Liver (tissue), 9 donors: Measurements from ENCODE around the gene ASB1. TPM values are rescaled to one million over a fixed set of nuclear protein-coding genes. Genes with fewer than 3 reads are reported as not detected.

ENCODE experiments used
- DNase-seq: peaks from one replicate; pipeline ENCODE4 v3.0.0-alpha.2; 2017; ENCODE audit warnings: low spot score
- H3K27ac ChIP-seq, 2 donors: one replicate each; pipeline ENCODE4 v1.7.0; 2013; ENCODE audit warnings: inconsistent platforms in 2 of 2, low read length in 2 of 2, control low read depth in 1 of 2, low read depth in 1 of 2, mild to moderate bottlenecking in 1 of 2
- H3K27me3 ChIP-seq, 4 donors: one replicate each; pipeline versions ENCODE4 v1.6.1 to v1.7.0; 2013; ENCODE audit warnings: low read length in 3 of 4, inconsistent platforms in 1 of 4, mild to moderate bottlenecking in 1 of 4, moderate library complexity in 1 of 4; ENCODE audit not compliant: control insufficient read depth in 4 of 4, insufficient read depth in 4 of 4
- H3K36me3 ChIP-seq, 4 donors: one replicate each; pipeline versions ENCODE4 v1.6.1 to v1.7.0; 2013; ENCODE audit warnings: low read length in 3 of 4, mild to moderate bottlenecking in 3 of 4, low read depth in 1 of 4, moderate library complexity in 1 of 4; ENCODE audit not compliant: control insufficient read depth in 4 of 4, insufficient read depth in 3 of 4
- H3K4me1 ChIP-seq, 4 donors: one replicate each; pipeline versions ENCODE4 v1.6.1 to v1.7.0; 2013; ENCODE audit warnings: low read length in 3 of 4, mild to moderate bottlenecking in 3 of 4, moderate library complexity in 1 of 4; ENCODE audit not compliant: control insufficient read depth in 4 of 4, insufficient read depth in 4 of 4
- H3K4me3 ChIP-seq, 3 donors: one replicate each; pipeline versions ENCODE4 v1.6.1 to v1.7.0; 2013; ENCODE audit warnings: low read length in 3 of 3, control low read depth in 1 of 3, low read depth in 1 of 3, mild to moderate bottlenecking in 1 of 3
- H3K9ac ChIP-seq, 2 donors: one replicate each; pipeline ENCODE4 v1.7.0; 2013; ENCODE audit warnings: low read length in 2 of 2, mild to moderate bottlenecking in 2 of 2, moderate library complexity in 2 of 2, control low read depth in 1 of 2, low read depth in 1 of 2
- H3K9me3 ChIP-seq, 4 donors: one replicate each; pipeline versions ENCODE4 v1.6.1 to v1.7.0; 2013; ENCODE audit warnings: low read length in 3 of 4; ENCODE audit not compliant: control insufficient read depth in 4 of 4
- EGR1 ChIP-seq, 2 donors: IDR thresholded peaks; 2 replicates each; pipeline ENCODE4 v1.6.1; 2016 to 2018; ENCODE audit warnings: antibody characterized with exemption in 2 of 2, low read depth in 2 of 2
- FOXA1 ChIP-seq: IDR thresholded peaks from 2 replicates; pipeline ENCODE4 v1.6.1; 2016; ENCODE audit warnings: antibody characterized with exemption
- FOXA2 ChIP-seq: IDR thresholded peaks from 2 replicates; pipeline ENCODE4 v1.6.1; 2016; ENCODE audit warnings: antibody characterized with exemption
- GABPA ChIP-seq, 2 donors: IDR thresholded peaks in 1 of 2; conservative IDR thresholded peaks in 1 of 2; 2 replicates each; pipeline ENCODE4 v1.6.1; 2016; ENCODE audit warnings: antibody characterized with exemption in 2 of 2, mild to moderate bottlenecking in 1 of 2, moderate library complexity in 1 of 2
- HNF4A ChIP-seq, 2 donors: conservative IDR thresholded peaks; 2 replicates each; pipeline ENCODE4 v1.6.1; 2016; ENCODE audit warnings: antibody characterized with exemption in 2 of 2, mild to moderate bottlenecking in 2 of 2
- HNF4G ChIP-seq: IDR thresholded peaks from 2 replicates; pipeline ENCODE4 v1.6.1; 2016; ENCODE audit warnings: antibody characterized with exemption
- JUND ChIP-seq, 2 donors: IDR thresholded peaks; 2 replicates each; pipeline ENCODE4 v1.6.1; 2016; ENCODE audit warnings: antibody characterized with exemption in 2 of 2
- NR2F2 ChIP-seq: IDR thresholded peaks from 2 replicates; pipeline ENCODE4 v1.6.1; 2016; ENCODE audit warnings: antibody characterized with exemption
- RAD21 ChIP-seq, 2 donors: IDR thresholded peaks; 2 replicates each; pipeline ENCODE4 v1.6.1; 2016; ENCODE audit warnings: antibody characterized with exemption in 2 of 2, mild to moderate bottlenecking in 2 of 2
- RXRA ChIP-seq, 2 donors: IDR thresholded peaks; 2 replicates each; pipeline ENCODE4 v1.6.1; 2017 to 2018; ENCODE audit warnings: antibody characterized with exemption in 2 of 2, mild to moderate bottlenecking in 1 of 2
- SP1 ChIP-seq: IDR thresholded peaks from 2 replicates; pipeline ENCODE4 v1.6.1; 2018; ENCODE audit warnings: antibody characterized with exemption, mild to moderate bottlenecking
- TAF1 ChIP-seq: conservative IDR thresholded peaks from 2 replicates; pipeline ENCODE4 v1.6.1; 2016; ENCODE audit warnings: antibody characterized with exemption, mild to moderate bottlenecking
- YY1 ChIP-seq: IDR thresholded peaks from 2 replicates; pipeline ENCODE4 v1.6.1; 2016; ENCODE audit warnings: antibody characterized with exemption, mild to moderate bottlenecking
- WGBS: extraction: QIAGEN DNeasy Blood & Tissue Kit; methylation state at CpG from one replicate; pipeline ENCODE4 v1.1.7; 2013; 5-methylcytosine and 5-hydroxymethylcytosine counted together
- polyA plus RNA-seq, 2 donors: library from polyadenylated mRNA; stranded (reverse) in 1 of 2; unstranded in 1 of 2; fragments of 200-250 nt in 1 of 2; fragments of >200 nt in 1 of 2; fragmentation: Nextera tagmentation in 1 of 2; extraction: Ambion mirVana in 1 of 2; gene quantifications; one replicate each; pipeline versions ENCODE4 v1.2.1 to v1.2.3, GENCODE V29; 2013 to 2015
- total RNA-seq, 2 donors: library from RNA; depleted of rRNA; stranded (reverse); fragments of >200 nt; gene quantifications; one replicate each; pipeline ENCODE4 v1.2.3, GENCODE V29; 2014
- TF ChIP-seq, protein P1 (sequence below): IDR thresholded peaks from 2 replicates; pipeline ENCODE4 v1.6.1; 2016; ENCODE audit warnings: antibody characterized with exemption
- TF ChIP-seq, protein P2 (sequence below): IDR thresholded peaks from 2 replicates; pipeline ENCODE4 v1.6.1; 2016; ENCODE audit warnings: antibody characterized with exemption
- TF ChIP-seq, protein P3 (sequence below): IDR thresholded peaks from 2 replicates; pipeline ENCODE4 v1.6.1; 2016; ENCODE audit warnings: antibody characterized with exemption, mild to moderate bottlenecking
- TF ChIP-seq, protein P4 (sequence below): fragments of 150-350 bp; IDR thresholded peaks from 2 replicates; pipeline ENCODE4 v1.5.1; 2017; ENCODE audit warnings: improper control_type of control experiment, low read depth, low read length; ENCODE audit not compliant: missing input control
- TF ChIP-seq, protein P5 (sequence below): IDR thresholded peaks from 2 replicates; pipeline ENCODE4 v1.6.1; 2016; ENCODE audit warnings: antibody characterized with exemption
- donor health status: healthy.
- donor health status: healthy.
- donor health status: healthy.
- donor health status: healthy.
- donor health status: healthy.

The ASB1 gene
- total and polyA plus RNA-seq, 4 donors, result 6.1 to 15.2 (median 10.5) TPM

DNA sequence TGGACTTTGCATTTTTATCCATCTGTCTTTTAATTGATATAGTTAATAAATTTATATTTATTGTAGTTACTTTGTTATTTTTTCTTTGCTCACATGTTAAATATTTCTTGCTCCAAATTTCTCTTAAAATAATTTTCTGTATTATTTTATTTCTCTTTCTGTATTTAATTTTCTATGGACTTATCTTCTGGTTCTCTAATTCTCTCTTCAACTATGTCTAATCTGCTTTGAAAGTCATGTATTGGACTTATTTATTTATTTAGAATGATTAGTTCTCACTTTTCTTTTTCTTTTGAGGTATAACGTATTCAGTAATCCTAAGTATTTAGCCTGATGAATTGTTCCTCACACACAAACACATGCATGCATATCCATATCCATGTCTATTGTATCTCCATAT, 53.1 kb downstream of the ASB1 start (continued):
- TF ChIP-seq EGR1 (IDR thresholded peaks at IDR 0.05; ENCODE audit: low read depth in 2 of 2) (no peak), NR2F2 (no peak), GABPA (IDR thresholded peaks at IDR 0.05 in 1 of 2, conservative IDR thresholded peaks at IDR 0.05 in 1 of 2) (no peak), HNF4A (conservative IDR thresholded peaks at IDR 0.05) (no peak), RAD21 (IDR thresholded peaks at IDR 0.05) (no peak), RXRA (IDR thresholded peaks at IDR 0.05) (no peak)

DNA sequence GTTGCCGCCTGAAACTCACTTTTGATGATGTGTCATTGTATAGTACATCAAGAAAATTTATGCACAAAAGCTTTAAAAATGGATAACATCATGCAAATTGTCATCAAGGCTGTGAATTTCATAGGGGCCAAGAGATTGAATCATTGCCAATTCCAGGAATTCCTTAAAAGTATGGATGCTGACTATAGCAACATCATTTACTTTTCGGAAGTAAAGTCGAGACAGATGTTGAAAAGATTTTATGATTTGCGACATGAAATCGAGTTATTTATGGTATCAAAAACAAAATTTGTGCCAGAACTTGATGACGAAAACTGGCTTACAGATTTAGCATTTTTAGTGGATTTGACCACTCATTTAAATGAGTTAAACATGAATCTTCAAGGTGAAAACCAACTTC, 56.3 kb downstream of the ASB1 start:
- H3K27ac ChIP-seq, result no peak overlapping the region
- H3K27me3 ChIP-seq, result no peaks in the 10 kb centered on the region
- no peak for DNase-seq
- TF ChIP-seq GABPA (IDR thresholded peaks at IDR 0.05 in 1 of 2, conservative IDR thresholded peaks at IDR 0.05 in 1 of 2) (no peak), EGR1 (IDR thresholded peaks at IDR 0.05; ENCODE audit: low read depth in 2 of 2) (no peak), HNF4G (no peak), RXRA (IDR thresholded peaks at IDR 0.05) (no peak), SP1 (no peak), RAD21 (IDR thresholded peaks at IDR 0.05) (no peak), FOXA2 (no peak), JUND (IDR thresholded peaks at IDR 0.05) (no peak), HNF4A (conservative IDR thresholded peaks at IDR 0.05) (no peak), TAF1 (no peak), YY1 (no peak), FOXA1 (no peak), NR2F2 (no peak)
- TF ChIP-seq, protein P1, sequence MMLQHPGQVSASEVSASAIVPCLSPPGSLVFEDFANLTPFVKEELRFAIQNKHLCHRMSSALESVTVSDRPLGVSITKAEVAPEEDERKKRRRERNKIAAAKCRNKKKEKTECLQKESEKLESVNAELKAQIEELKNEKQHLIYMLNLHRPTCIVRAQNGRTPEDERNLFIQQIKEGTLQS, result no peak
- TF ChIP-seq, protein P2, sequence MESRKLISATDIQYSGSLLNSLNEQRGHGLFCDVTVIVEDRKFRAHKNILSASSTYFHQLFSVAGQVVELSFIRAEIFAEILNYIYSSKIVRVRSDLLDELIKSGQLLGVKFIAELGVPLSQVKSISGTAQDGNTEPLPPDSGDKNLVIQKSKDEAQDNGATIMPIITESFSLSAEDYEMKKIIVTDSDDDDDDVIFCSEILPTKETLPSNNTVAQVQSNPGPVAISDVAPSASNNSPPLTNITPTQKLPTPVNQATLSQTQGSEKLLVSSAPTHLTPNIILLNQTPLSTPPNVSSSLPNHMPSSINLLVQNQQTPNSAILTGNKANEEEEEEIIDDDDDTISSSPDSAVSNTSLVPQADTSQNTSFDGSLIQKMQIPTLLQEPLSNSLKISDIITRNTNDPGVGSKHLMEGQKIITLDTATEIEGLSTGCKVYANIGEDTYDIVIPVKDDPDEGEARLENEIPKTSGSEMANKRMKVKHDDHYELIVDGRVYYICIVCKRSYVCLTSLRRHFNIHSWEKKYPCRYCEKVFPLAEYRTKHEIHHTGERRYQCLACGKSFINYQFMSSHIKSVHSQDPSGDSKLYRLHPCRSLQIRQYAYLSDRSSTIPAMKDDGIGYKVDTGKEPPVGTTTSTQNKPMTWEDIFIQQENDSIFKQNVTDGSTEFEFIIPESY, result no peak
- TF ChIP-seq, protein P3, sequence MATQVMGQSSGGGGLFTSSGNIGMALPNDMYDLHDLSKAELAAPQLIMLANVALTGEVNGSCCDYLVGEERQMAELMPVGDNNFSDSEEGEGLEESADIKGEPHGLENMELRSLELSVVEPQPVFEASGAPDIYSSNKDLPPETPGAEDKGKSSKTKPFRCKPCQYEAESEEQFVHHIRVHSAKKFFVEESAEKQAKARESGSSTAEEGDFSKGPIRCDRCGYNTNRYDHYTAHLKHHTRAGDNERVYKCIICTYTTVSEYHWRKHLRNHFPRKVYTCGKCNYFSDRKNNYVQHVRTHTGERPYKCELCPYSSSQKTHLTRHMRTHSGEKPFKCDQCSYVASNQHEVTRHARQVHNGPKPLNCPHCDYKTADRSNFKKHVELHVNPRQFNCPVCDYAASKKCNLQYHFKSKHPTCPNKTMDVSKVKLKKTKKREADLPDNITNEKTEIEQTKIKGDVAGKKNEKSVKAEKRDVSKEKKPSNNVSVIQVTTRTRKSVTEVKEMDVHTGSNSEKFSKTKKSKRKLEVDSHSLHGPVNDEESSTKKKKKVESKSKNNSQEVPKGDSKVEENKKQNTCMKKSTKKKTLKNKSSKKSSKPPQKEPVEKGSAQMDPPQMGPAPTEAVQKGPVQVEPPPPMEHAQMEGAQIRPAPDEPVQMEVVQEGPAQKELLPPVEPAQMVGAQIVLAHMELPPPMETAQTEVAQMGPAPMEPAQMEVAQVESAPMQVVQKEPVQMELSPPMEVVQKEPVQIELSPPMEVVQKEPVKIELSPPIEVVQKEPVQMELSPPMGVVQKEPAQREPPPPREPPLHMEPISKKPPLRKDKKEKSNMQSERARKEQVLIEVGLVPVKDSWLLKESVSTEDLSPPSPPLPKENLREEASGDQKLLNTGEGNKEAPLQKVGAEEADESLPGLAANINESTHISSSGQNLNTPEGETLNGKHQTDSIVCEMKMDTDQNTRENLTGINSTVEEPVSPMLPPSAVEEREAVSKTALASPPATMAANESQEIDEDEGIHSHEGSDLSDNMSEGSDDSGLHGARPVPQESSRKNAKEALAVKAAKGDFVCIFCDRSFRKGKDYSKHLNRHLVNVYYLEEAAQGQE, result no peak
- TF ChIP-seq, protein P4, sequence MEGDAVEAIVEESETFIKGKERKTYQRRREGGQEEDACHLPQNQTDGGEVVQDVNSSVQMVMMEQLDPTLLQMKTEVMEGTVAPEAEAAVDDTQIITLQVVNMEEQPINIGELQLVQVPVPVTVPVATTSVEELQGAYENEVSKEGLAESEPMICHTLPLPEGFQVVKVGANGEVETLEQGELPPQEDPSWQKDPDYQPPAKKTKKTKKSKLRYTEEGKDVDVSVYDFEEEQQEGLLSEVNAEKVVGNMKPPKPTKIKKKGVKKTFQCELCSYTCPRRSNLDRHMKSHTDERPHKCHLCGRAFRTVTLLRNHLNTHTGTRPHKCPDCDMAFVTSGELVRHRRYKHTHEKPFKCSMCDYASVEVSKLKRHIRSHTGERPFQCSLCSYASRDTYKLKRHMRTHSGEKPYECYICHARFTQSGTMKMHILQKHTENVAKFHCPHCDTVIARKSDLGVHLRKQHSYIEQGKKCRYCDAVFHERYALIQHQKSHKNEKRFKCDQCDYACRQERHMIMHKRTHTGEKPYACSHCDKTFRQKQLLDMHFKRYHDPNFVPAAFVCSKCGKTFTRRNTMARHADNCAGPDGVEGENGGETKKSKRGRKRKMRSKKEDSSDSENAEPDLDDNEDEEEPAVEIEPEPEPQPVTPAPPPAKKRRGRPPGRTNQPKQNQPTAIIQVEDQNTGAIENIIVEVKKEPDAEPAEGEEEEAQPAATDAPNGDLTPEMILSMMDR, result no peak
- TF ChIP-seq, protein P5, sequence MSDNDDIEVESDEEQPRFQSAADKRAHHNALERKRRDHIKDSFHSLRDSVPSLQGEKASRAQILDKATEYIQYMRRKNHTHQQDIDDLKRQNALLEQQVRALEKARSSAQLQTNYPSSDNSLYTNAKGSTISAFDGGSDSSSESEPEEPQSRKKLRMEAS, result no peak
- no peaks in the 10 kb centered on the region for H3K36me3 ChIP-seq
- peaks cover 0 to 6% (median 2%) of the 10 kb centered on the region in 4 donors for H3K9me3 ChIP-seq
- H3K4me3 ChIP-seq, result no peak overlapping the region
- 91% methylated on average over 6 of the region's 6 CpGs for WGBS
- no peaks in the 10 kb centered on the region for H3K4me1 ChIP-seq
- no peak overlapping the region for H3K9ac ChIP-seq
